Stimulated activated CD4-positive, alpha-beta T cell treated with anti-CD3 and anti-CD28 coated beads, Interleukin-15, amount 100 ng/mL, for 1 hour (primary cell): Measurements from ENCODE around the gene DXO.

ENCODE experiments used
- DNase-seq, 2 donors: peaks; one replicate each; pipeline ENCODE4 v3.0.0-alpha.2; 2020; ENCODE audit warnings: low read depth in 1 of 2, low spot score in 1 of 2

The DXO gene

GRCh38 chr6:31930962-31931361 is 41.0 kb downstream of the DXO start:
- no peak for DNase-seq

- DNase-seq, result no peak
These were observed 43.3 kb downstream of the DXO start for GRCh38 chr6:31928672-31928939.

- DNase-seq, result no peak
These were observed 43.9 kb downstream of the DXO start for GRCh38 chr6:31927863-31928671.

GRCh38 chr6:31927242-31927862 is 44.6 kb downstream of the DXO start, which contains the start of gene C2:
Gene C2, plus strand, starts transcription at chr6:31927717. Its CDS starts 36 bp downstream, at chr6:31927753.
- DNase-seq, result no peak

- DNase-seq, result no peak
These were observed 49.0 kb downstream of the DXO start for GRCh38 chr6:31922942-31923341.

GRCh38 chr6:31920811-31921210 is 51.1 kb downstream of the DXO start:
- no peak for DNase-seq
